B cell (primary cell): Measurements from ENCODE around the gene FAM200B. TPM values are rescaled to one million over a fixed set of nuclear protein-coding genes. Genes with fewer than 3 reads are reported as not detected.

ENCODE experiments used
- ATAC-seq: fragments of 200-7000 bp; cut with Tn5 transposase; one replicate; pipeline ENCODE4 v1.10.0; 2021; ENCODE audit warnings: low read depth, mild to moderate bottlenecking, moderate number of reproducible peaks, moderate library complexity
- CTCF ChIA-PET: fragments of 350-600 bp; sonication (Branson Sonifier 250); formaldehyde crosslinking; loops from one replicate; lab custom pipeline; 2021; ENCODE audit warnings: antibody characterized with exemption, inconsistent platforms; lab: Charles Lee
- POLR2A ChIA-PET: fragments of 350-600 bp; sonication (Branson Sonifier 250); formaldehyde crosslinking; loops from one replicate; lab custom pipeline; 2021; ENCODE audit warnings: antibody characterized with exemption; lab: Charles Lee
- DNase-seq: peaks from one replicate; pipeline ENCODE4 v3.0.0; 2013
- H2AFZ ChIP-seq: 2 replicates; pipeline ENCODE4 v1.6.1; 2012; ENCODE audit warnings: mild to moderate bottlenecking, low read depth, low read length; ENCODE audit not compliant: insufficient read depth, poor library complexity, severe bottlenecking
- H3K27ac ChIP-seq, 2 donors: 1 replicate in 1 of 2; 2 replicates in 1 of 2; pipeline ENCODE4 v1.5.1; 2012 to 2013; ENCODE audit warnings: low read length in 2 of 2, mild to moderate bottlenecking in 2 of 2, moderate library complexity in 1 of 2
- H3K27me3 ChIP-seq, 4 experiments: fragments of 200-600 bp in 1 of 4; sonication (generic) in 1 of 4; replicated peaks in 1 of 4; 1 replicate in 2 of 4; 2 replicates in 2 of 4; pipeline versions ENCODE4 v1.6.1 to v1.7.0; 2013 to 2016; ENCODE audit warnings: low read length in 3 of 4, mild to moderate bottlenecking in 2 of 4, mixed read lengths in 1 of 4, moderate library complexity in 1 of 4; ENCODE audit not compliant: insufficient read depth in 4 of 4, control insufficient read depth in 3 of 4; ENCODE audit errors: control extremely low read depth in 1 of 4
- H3K36me3 ChIP-seq, 2 experiments: replicated peaks in 1 of 2; 1 replicate in 1 of 2; 2 replicates in 1 of 2; pipeline versions ENCODE4 v1.6.1 to v1.7.1; 2013; ENCODE audit warnings: low read length in 1 of 2; ENCODE audit not compliant: insufficient read depth in 2 of 2, control insufficient read depth in 1 of 2; ENCODE audit errors: control extremely low read depth in 1 of 2, extremely low read depth in 1 of 2
- H3K4me1 ChIP-seq, 2 donors: fragments of 200-600 bp in 1 of 2; sonication (generic) in 1 of 2; 1 replicate in 1 of 2; 2 replicates in 1 of 2; pipeline versions ENCODE4 v1.5.1 to v1.6.1; 2013 to 2017; ENCODE audit warnings: low read length in 2 of 2; ENCODE audit not compliant: control insufficient read depth in 2 of 2, insufficient read depth in 2 of 2
- H3K4me2 ChIP-seq: replicated peaks from 2 replicates; pipeline ENCODE3; 2012; ENCODE audit warnings: mild to moderate bottlenecking, low read depth, low read length; ENCODE audit not compliant: poor library complexity, severe bottlenecking
- H3K4me3 ChIP-seq, 5 experiments: fragments of 200-600 bp in 1 of 5; sonication (generic) in 1 of 5; 1 replicate in 3 of 5; 2 replicates in 2 of 5; pipeline versions ENCODE4 v1.5.1 to v1.7.0; 2011 to 2016; ENCODE audit warnings: low read length in 4 of 5, mild to moderate bottlenecking in 4 of 5, low read depth in 2 of 5, control low read depth in 1 of 5, moderate library complexity in 1 of 5; ENCODE audit not compliant: insufficient read depth in 1 of 5; ENCODE audit errors: control extremely low read depth in 1 of 5, extremely low read depth in 1 of 5
- H3K79me2 ChIP-seq: fragments of 200-600 bp; sonication (generic); one replicate; pipeline ENCODE4 v1.6.0; 2016; ENCODE audit warnings: low read length; ENCODE audit not compliant: control insufficient read depth, insufficient read depth
- H3K9ac ChIP-seq: fragments of 200-600 bp; sonication (generic); 2 replicates; pipeline ENCODE4 v1.6.1; 2017; ENCODE audit warnings: mild to moderate bottlenecking, low read length, moderate library complexity
- H3K9me3 ChIP-seq, 3 donors: one replicate each; pipeline versions ENCODE4 v1.6.1 to v1.7.1; 2013; ENCODE audit warnings: low read length in 2 of 3; ENCODE audit not compliant: control insufficient read depth in 2 of 3, insufficient read depth in 1 of 3; ENCODE audit errors: control extremely low read depth in 1 of 3
- H4K20me1 ChIP-seq: 2 replicates; pipeline ENCODE4 v1.6.0; 2012; ENCODE audit warnings: mild to moderate bottlenecking, low read length; ENCODE audit not compliant: insufficient read depth, control insufficient read depth, poor library complexity, severe bottlenecking
- H3K27ac Mint-ChIP-seq: one replicate; pipeline ENCODE4 v1.8.0; 2021; ENCODE audit warnings: mixed read lengths
- H3K27me3 Mint-ChIP-seq: one replicate; pipeline ENCODE4 v1.8.0; 2021; ENCODE audit warnings: mixed read lengths
- H3K4me1 Mint-ChIP-seq: one replicate; pipeline ENCODE4 v1.8.0; 2021; ENCODE audit warnings: mixed read lengths
- H3K4me3 Mint-ChIP-seq: one replicate; pipeline ENCODE4 v1.8.0; 2021; ENCODE audit warnings: mixed read lengths
- H3K9me3 Mint-ChIP-seq: one replicate; pipeline ENCODE4 v1.8.0; 2022; ENCODE audit warnings: mixed read lengths; ENCODE audit not compliant: insufficient read depth
- CTCF ChIP-seq: fragments of 200-600 bp; IDR thresholded peaks from one replicate; pipeline ENCODE4 v1.8.0; 2022; ENCODE audit warnings: antibody characterized with exemption, mild to moderate bottlenecking
- EZH2 ChIP-seq: IDR thresholded peaks from 2 replicates; pipeline ENCODE4 v1.6.1; 2012; ENCODE audit warnings: borderline replicate concordance, low read depth, mild to moderate bottlenecking, moderate library complexity, low read length; ENCODE audit not compliant: insufficient read depth, poor library complexity, severe bottlenecking
- WGBS: methylation state at CpG from one replicate; pipeline ENCODE4 v1.1.5; 2013; ENCODE audit warnings: missing lambda C conversion rate; ENCODE audit not compliant: insufficient coverage; 5-methylcytosine and 5-hydroxymethylcytosine counted together
- intact Hi-C: fragments of 100-400 bp; cut with micrococcal nuclease; formaldehyde crosslinking; loops from one replicate; pipeline ENCODE4 v1.10.0; 2022
- polyA plus RNA-seq: library from polyadenylated mRNA; depleted of rRNA; stranded (reverse); fragments of >200 nt; gene quantifications from 2 replicates; pipeline ENCODE4 v1.2.3, GENCODE V29; 2012
- total RNA-seq, 2 donors: library from RNA; stranded (reverse); fragments of 120-200 nt in 1 of 2; gene quantifications; 1 replicate in 1 of 2; 2 replicates in 1 of 2; pipeline versions ENCODE4 v1.2.3 to v1.2.4, GENCODE V29; 2013 to 2022

FAM200B gene
- total and polyA plus RNA-seq, 2 donors (not counting 1 experiment from before 2014, with no cell fraction given), result 10.3 to 12.1 TPM

GRCh38 chr4:15684498-15684897, 2.9 kb downstream of the FAM200B start:
- H2AFZ ChIP-seq, result no peak overlapping the region
- ChIA-PET POLR2A (interaction anchor here (0.7 kb wide), 1 partner anchor 103 kb away, joined by 3 read pairs; no protein-coding TSS in a partner anchor), CTCF (interaction anchor here (1.6 kb wide), 1 partner anchor 35 kb away, joined by 4 read pairs; no protein-coding TSS in a partner anchor)
- no peak overlapping the region for H3K4me3 ChIP-seq
- TF ChIP-seq CTCF (no peak), EZH2 (no peak)
- intact Hi-C loops, result loop anchor here (5.0 kb wide), 1 partner anchor 543 kb away; the partner anchor contains the start of gene TAPT1
- Mint-ChIP-seq H3K4me1 (peaks cover 22% of the 10 kb centered on the region), H3K27me3 (no peaks in the 10 kb centered on the region), H3K4me3 (no peak overlapping the region), H3K9me3 (no peaks in the 10 kb centered on the region), H3K27ac (no peak overlapping the region)
- DNase-seq (no peak), ATAC-seq (no peak)
- no peaks in the 10 kb centered on the region for H4K20me1 ChIP-seq
- H3K4me2 ChIP-seq, result no peak overlapping the region
- no peak overlapping the region for H3K9ac ChIP-seq
- peaks cover 8 to 16% of the 10 kb centered on the region in 2 donors for H3K4me1 ChIP-seq
- H3K9me3 ChIP-seq, result no peaks in the 10 kb centered on the region
- H3K79me2 ChIP-seq, result peaks cover 20% of the 10 kb centered on the region
- peaks cover 3 to 23% of the 10 kb centered on the region in 2 experiments for H3K36me3 ChIP-seq
- no peak overlapping the region for H3K27ac ChIP-seq
- no peaks in the 10 kb centered on the region for H3K27me3 ChIP-seq
- 100% methylated on average over 1 of the region's 1 CpG for WGBS

- POLR2A ChIA-PET, result no interaction called here
- no peak for DNase-seq
- H3K27ac Mint-ChIP-seq, result no peak overlapping the region
- peaks cover 5% of the 10 kb centered on the region for H3K4me1 Mint-ChIP-seq
- intact Hi-C loops, result no loop called here
- Histone ChIP-seq H3K9ac (no peak overlapping the region), H3K79me2 (peaks cover 10% of the 10 kb centered on the region), H4K20me1 (no peaks in the 10 kb centered on the region), H3K36me3 (peaks cover 3 to 23% of the 10 kb centered on the region in 2 experiments), H3K4me2 (no peak overlapping the region), H3K27me3 (no peaks in the 10 kb centered on the region), H2AFZ (no peak overlapping the region), H3K27ac (no peak overlapping the region), H3K4me1 (no peaks in the 10 kb centered on the region), H3K9me3 (no peaks in the 10 kb centered on the region), H3K4me3 (no peak overlapping the region)
- no peaks in the 10 kb centered on the region for H3K27me3 Mint-ChIP-seq
- ATAC-seq, result no peak
- no peak for TF ChIP-seq EZH2
- no peak for TF ChIP-seq CTCF
- CTCF ChIA-PET, result no interaction called here
- H3K4me3 Mint-ChIP-seq, result no peak overlapping the region
- no CpG with 5 or more reads among the region's 5 CpGs for WGBS
- H3K9me3 Mint-ChIP-seq, result no peaks in the 10 kb centered on the region
These were observed 6.4 kb downstream of the FAM200B start for GRCh38 chr4:15688051-15688450.
